AML-193 (cell line): ENCODE results near the gene TBC1D24.
"Not testable (repeated sequence)": the region's sequence is repeated elsewhere in the genome, so short reads cannot be mapped to it uniquely, and the experiment has no call there.

ENCODE experiments used
- DNase-seq, 2 experiments: peaks; one replicate each; lab custom pipeline; 2025; lab: John Stamatoyannopoulos, UW

Gene TBC1D24

GRCh38 chr16:2468725-2469398 lies 6.1 kb upstream of the TBC1D24 start:
- DNase-seq, result no peak

- no peak for DNase-seq
Measured at GRCh38 chr16:2469399-2470233, 5.3 kb upstream of the TBC1D24 start.

- DNase-seq, result no peak
Measured at GRCh38 chr16:2470234-2470601, 4.7 kb upstream of the TBC1D24 start.

- DNase-seq, result no peak
Measured at GRCh38 chr16:2470603-2471015, 4.3 kb upstream of the TBC1D24 start.

- no peak for DNase-seq
Measured at GRCh38 chr16:2471016-2471652, 3.8 kb upstream of the TBC1D24 start, which contains the start of gene NTN3. Gene NTN3 (plus strand): TSS chr16:2471297. CDS start chr16:2471702, 405 bp downstream.

GRCh38 chr16:2471653-2472487 lies 3.1 kb upstream of the TBC1D24 start:
- DNase-seq, result no peak

- DNase-seq, result no peak
Measured at GRCh38 chr16:2472488-2472864, 2.5 kb upstream of the TBC1D24 start.

GRCh38 chr16:2472885-2473445 lies 2.0 kb upstream of the TBC1D24 start:
- DNase-seq, result no peak

- DNase-seq, result peak in 1 of 2 experiments; percentile 20
Measured at GRCh38 chr16:2473446-2473926, 1.4 kb upstream of the TBC1D24 start.

GRCh38 chr16:2473999-2474876 lies 689 bp upstream of the TBC1D24 start:
- DNase-seq, result peak; percentile 25 to 34

- DNase-seq, result peak in 1 of 2 experiments; percentile 14
Measured at GRCh38 chr16:2475413-2476344, 752 bp downstream of the TBC1D24 start.

GRCh38 chr16:2476345-2476720 lies 1.4 kb downstream of the TBC1D24 start:
- DNase-seq, result no peak

- DNase-seq, result no peak
Measured at GRCh38 chr16:2476741-2477140, 1.8 kb downstream of the TBC1D24 start.

GRCh38 chr16:2477327-2477726 lies 2.4 kb downstream of the TBC1D24 start:
- DNase-seq, result no peak

GRCh38 chr16:2478279-2478678 lies 3.4 kb downstream of the TBC1D24 start:
- DNase-seq, result no peak

- not testable (repeated sequence) for DNase-seq
Measured at GRCh38 chr16:2479996-2480395, 5.1 kb downstream of the TBC1D24 start.

- DNase-seq, result no peak
Measured at GRCh38 chr16:2480948-2481347, 6.0 kb downstream of the TBC1D24 start.

GRCh38 chr16:2481676-2482075 lies 6.7 kb downstream of the TBC1D24 start:
- DNase-seq, result no peak

GRCh38 chr16:2482249-2482648 lies 7.3 kb downstream of the TBC1D24 start:
- DNase-seq, result no peak
